NCI-H82 treated with DMSO at 0.1 percent for 48 hours (cell line): ENCODE data around the gene GNE.
"Not testable (repeated sequence)": the region's sequence is repeated elsewhere in the genome, so short reads cannot be mapped to it uniquely, and the experiment has no call there.

Experiments used
- DNase-seq: peaks from one replicate; lab custom pipeline; 2025; ENCODE audit not compliant: unreplicated experiment; lab: John Stamatoyannopoulos, UW

GNE gene, protein sequence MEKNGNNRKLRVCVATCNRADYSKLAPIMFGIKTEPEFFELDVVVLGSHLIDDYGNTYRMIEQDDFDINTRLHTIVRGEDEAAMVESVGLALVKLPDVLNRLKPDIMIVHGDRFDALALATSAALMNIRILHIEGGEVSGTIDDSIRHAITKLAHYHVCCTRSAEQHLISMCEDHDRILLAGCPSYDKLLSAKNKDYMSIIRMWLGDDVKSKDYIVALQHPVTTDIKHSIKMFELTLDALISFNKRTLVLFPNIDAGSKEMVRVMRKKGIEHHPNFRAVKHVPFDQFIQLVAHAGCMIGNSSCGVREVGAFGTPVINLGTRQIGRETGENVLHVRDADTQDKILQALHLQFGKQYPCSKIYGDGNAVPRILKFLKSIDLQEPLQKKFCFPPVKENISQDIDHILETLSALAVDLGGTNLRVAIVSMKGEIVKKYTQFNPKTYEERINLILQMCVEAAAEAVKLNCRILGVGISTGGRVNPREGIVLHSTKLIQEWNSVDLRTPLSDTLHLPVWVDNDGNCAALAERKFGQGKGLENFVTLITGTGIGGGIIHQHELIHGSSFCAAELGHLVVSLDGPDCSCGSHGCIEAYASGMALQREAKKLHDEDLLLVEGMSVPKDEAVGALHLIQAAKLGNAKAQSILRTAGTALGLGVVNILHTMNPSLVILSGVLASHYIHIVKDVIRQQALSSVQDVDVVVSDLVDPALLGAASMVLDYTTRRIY

DNA sequence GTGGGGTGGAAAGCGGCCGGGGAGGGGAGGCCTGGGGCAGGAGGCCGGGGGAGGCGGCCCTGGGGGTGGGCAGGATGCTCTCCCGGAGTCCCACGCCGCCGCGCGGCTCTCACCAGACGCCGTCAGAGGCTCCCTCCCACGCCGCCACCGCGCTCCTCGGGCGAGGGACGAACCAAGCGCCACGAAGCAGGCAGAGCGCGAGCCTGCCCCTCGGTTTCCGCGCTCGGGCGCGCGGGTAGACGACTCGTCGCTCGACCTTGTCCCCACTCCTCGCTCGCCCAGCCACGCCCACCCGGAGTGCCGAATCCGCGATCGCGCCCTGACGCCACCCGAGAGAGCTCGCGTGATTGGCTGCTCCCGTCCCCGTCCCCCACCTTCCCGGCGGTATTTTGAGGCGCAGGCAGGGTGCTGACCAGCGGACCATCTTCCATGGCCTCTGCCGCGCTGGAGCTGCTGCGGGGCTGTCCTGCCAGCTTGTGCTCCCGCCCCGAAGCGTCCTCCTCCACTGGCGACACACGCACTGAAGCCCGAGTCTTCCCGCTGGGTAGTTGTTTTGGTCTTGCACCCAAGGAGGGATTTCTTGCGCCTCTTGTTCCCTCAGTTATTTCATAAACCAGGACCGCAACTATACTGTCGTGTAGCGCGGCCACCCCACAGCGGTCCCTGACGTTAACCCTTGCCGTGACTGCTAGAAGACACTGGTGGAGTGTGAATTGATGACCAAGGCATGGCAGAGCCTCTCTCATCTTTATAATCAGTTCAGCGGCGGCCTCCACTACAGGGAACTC lies at the start of gene GNE:
TSS of gene GNE (minus strand) at position 241 of the 788 bp plus-strand sequence. CDS start 9,093 bp downstream, outside the sequence.
- peak; percentile 69 for DNase-seq

DNA sequence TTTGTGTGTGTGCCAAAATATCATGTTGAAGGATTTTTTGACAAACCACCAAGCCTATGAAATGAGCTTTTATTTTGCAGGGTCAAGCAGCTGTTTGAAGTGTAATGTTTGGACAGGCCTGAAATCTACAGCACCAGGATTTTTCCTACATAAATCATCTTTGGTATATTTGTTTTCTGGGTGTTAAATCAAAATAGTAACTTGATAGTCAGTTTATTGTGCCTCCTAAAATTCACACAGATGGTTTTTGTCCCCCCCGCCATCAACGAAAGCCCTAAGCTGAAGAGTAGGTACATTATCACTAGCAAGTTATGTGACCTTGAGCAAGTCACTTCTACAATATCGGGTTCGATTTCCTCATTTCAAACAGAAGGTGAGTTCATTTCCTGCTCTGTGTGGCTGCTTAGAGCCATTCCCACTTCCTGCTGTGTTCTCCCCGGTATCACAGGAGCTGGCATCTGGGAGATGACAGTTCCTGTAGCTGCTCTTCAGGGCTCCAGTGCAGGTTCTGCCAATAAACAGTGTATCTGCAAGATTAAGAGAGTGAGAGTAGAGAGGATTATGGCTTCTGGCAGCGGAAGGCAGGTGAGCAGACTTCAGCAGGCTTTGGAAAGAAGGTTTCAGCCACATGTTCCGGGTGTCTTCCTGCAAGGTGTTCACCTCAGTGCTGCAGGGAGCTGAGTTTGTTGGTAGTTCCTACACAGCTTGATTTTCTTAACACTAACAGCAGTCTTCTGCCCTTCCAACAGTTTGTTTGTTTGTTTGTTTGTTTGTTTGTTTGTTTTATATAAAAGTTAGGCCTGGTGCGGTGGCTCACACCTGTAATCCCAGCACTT lies 48.4 kb upstream of the GNE start:
- DNase-seq: peak; percentile 29

DNA sequence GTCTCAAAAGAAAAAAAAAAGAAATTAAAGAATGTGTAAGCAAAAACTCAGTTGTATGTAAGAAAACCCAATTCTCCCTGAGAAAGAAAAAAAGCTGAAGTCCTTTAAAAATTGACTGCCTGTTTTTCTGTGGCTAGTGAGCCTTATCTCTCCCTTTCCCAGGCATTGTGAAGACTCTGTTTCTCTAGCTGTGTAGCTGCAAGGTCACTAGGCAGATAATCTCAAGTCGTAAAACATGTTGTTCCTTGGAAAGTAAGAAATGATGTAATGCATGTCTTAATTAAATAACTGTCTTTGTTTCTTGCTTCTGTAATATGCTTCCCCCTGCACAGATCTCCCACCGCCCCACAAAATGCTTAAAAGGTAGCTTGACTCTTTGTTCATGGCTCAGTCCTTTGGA lies 46.1 kb upstream of the GNE start:
- not testable (repeated sequence) for DNase-seq

DNA sequence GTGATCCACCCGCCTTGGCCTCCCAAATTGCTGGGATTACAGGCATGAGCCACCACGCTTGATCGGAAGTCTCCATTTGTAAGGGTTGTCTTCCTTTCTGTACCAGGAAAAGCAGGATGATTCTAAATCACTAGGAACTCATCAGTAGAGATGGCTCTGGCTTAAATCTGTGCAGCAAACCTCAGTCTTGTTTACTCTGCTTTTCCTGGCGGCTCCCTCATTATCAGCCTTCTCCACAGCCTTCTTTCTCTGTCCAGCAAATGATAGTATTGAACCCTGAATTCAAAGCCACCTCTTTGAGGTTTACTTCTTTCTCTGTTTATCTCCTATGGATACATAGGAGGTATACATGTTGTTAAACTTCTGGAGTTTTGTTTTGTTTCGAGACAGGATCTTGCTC lies 43.0 kb upstream of the GNE start:
- DNase-seq: no peak

DNA sequence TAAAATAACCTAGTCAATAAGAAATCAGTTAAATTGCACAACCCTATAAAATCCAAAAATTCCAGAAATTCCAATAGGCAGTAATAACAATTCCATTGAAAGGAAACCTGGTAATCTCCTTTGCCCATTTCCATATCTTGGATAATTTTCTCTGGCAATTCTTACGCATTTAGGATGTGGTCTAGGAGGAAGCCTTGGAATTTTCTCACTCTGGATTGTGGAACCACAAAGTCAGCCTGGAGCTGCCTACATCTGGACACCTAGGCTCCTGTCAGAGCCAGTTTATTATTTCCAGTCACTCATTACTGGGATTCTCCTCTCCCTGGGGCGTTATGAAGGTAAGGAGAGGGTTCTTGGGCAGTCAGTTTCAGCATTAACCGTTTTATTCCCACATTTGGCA lies 40.3 kb upstream of the GNE start:
- no peak for DNase-seq

DNA sequence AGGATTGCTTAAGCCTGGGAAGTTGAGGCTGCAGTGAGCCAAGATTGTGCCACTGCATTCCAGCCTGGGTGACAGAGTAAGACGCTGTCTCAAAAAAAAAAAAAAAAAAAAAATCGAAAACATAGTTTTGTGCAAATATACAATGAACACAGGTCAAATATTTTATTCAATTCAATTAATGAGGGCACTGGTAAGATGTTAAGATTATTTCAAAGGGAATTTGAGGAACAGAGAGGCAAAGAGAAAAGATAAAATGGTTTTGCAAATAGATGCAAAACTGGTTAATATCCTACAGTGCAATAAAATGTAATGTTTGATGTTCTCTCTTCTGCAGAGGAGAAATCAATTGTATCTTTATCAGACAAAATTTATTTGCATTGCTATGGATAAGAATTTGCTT lies 39.5 kb upstream of the GNE start:
- DNase-seq: no peak

DNA sequence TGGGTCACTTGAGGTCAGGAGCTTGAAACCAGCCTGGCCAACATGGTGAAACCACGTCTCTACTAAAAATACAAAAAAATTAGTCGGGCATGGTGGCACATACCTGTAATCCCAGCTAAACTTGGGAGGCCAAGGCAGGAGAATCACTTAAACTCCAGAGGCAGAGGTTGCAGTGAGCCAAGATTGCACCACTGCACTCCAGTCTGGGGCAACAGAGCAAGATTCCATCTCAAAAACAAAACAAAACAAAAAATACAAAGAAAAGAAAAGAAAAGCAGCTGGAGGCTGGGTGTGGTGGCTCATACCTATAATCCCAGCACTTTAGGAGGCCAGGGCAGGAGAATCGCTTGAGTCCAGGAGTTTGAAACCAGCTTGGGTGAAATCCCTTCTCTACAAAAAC lies 36.7 kb upstream of the GNE start:
- DNase-seq: not testable (repeated sequence)

- no peak for DNase-seq
Observed at GRCh38 chr9:36293918-36294317, 35.7 kb upstream of the GNE start.

DNA sequence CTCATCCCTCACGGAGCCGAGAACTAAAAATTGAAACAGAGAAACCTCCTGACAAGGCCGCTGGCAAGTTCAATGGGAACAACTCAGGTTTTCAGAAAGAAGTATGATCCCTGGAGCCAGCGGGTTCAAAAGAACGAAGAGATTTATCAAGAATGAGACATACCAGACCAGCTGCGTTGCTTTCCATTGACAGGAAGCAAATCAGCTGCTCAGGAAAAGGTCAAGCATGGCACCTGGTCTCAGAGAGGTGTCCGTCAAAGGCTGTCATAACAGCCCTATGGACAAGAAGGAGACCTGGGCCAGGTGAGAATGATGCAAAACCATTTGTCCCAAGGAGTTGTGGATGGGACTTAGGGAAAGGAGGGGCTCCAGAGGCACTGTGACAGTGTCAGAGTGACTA lies 34.9 kb upstream of the GNE start:
- DNase-seq: no peak

- no peak for DNase-seq
Observed at GRCh38 chr9:36292641-36293040, 34.4 kb upstream of the GNE start.

DNA sequence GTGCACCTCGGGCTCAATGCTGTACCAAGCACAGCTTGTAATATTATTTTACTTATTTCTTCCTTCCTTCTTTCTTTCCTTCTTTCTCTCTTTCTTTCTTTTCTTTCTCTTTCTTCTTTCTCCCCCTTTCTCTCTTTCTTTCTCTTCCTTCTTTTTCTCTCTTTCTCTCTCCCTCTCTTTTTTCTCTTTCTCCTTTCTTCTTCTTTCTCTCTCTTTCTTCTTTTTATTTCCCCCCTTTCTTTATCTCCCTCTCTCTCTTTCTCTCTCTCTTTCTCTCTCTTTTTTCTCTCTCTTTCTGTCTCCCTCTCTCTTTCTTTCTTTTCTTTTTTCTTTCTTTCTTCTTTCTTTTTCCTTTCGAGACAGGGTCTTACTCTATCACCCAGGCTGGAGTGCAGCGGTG lies 32.7 kb upstream of the GNE start:
- no peak for DNase-seq

GRCh38 chr9:36289836-36290435 lies 31.7 kb upstream of the GNE start:
- DNase-seq: no peak

DNA sequence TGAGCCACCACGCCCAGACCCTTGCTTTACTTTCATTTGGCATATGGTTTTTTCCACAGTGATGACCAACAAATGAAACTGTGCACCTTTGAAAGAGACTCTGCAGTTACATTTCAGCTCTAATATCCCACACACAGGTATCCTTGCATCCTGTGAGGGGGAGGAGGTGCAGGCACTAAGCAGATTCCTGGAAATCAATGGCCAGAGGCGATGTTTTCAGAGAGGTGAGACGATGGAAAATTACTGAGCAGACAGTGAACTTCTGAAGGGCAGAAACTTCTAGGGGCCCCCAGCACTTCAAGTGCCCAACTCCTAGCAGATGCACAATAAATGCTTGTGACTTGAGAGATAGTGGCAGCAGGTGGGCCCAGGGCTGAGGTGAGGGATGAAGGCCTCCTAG lies 29.8 kb upstream of the GNE start:
- DNase-seq: no peak

- no peak for DNase-seq
Observed at GRCh38 chr9:36286388-36286787, 28.1 kb upstream of the GNE start.

- DNase-seq: no peak
Observed at GRCh38 chr9:36284226-36284625, 26.0 kb upstream of the GNE start.

- no peak for DNase-seq
Observed at GRCh38 chr9:36282275-36282674, 24.0 kb upstream of the GNE start.

- no peak for DNase-seq
Observed at GRCh38 chr9:36280989-36281388, 22.7 kb upstream of the GNE start.

GRCh38 chr9:36278243-36278642 lies 20.0 kb upstream of the GNE start:
- DNase-seq: no peak

- DNase-seq: no peak
Observed at GRCh38 chr9:36276781-36277181, 18.5 kb upstream of the GNE start.

GRCh38 chr9:36276254-36276653 lies 18.0 kb upstream of the GNE start:
- no peak for DNase-seq
